Measurements from ENCODE around the gene CLC.

GRCh38 chr19:39733841-39734240 is 4.0 kb downstream of the CLC start:
- TF ChIP-seq CTCF (IDR thresholded peaks at IDR 0.05; ENCODE audit: poor library complexity), result no peak
- no peak for TF ChIP-seq EZH2phosphoT487 (IDR thresholded peaks at IDR 0.05; ENCODE audit: low read depth, severe bottlenecking, unreplicated experiment)

Data from hepatocyte (in vitro differentiated cells).